22Rv1 (cell line): ENCODE data around the gene ACTR6.

Experiments used
- CTCF ChIP-seq: fragments of 450-650 bp; IDR thresholded peaks from 2 replicates; pipeline ENCODE4 v1.5.1; 2017; ENCODE audit warnings: mild to moderate bottlenecking
- ZFX ChIP-seq: fragments of 450-650 bp; IDR thresholded peaks from 2 replicates; pipeline ENCODE4 v1.6.1; 2017; ENCODE audit warnings: antibody characterized with exemption, borderline replicate concordance

DNA sequence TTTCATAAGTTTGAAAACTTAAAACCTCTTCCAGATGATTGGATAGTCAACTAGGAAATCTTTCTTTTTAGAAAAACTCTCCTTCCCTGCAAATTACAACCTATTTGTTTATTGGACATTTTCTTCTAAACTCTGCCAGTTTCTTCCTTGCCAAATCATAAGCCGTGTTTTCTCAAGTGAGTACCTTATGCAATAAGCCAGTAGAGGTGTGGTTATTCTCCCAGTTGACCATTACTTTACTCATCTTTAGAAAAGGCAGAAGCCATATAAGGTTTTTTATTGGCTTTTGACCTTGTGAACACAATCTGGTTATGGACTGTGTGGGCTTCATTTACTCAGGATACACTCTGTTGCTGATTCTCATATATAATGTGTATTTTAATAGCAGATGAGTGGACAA, 14.6 kb downstream of the ACTR6 start:
- TF ChIP-seq CTCF (no peak), ZFX (no peak)
